ENCODE measurements around the gene LOX.
"Not testable (repeated sequence)": the region's sequence is repeated elsewhere in the genome, so short reads cannot be mapped to it uniquely, and the experiment has no call there.

LOX gene

GRCh38 chr5:122097391-122097790, 19.3 kb upstream of the LOX start:
- DNase-seq (ENCODE audit: low read depth) = no peak

DNA sequence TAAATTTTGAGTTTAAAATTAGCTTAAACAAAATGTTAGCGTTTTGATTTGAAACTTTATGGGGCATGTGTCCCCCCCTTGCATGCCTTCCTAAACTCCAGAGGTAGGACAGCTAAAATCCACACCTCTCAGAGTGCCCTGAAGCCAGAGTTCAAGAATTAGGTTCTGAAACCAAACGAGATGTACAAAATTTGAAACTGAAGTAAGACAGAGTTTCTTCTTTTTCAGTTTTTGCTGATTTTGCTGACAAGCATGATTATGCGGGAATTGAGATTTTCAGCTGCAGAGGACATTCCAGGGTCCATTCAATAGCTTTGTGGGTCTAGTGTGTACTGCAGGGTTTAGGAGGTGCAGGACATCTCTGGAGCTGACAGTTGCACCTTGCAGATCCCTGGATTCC, 17.1 kb upstream of the LOX start:
- no peak for DNase-seq (ENCODE audit: low read depth)

- not testable (repeated sequence) for DNase-seq (ENCODE audit: low read depth)
Measured at GRCh38 chr5:122094251-122094650, 16.2 kb upstream of the LOX start.

- DNase-seq (ENCODE audit: low read depth) = no peak
Measured at GRCh38 chr5:122093415-122094180, 15.5 kb upstream of the LOX start.

DNA sequence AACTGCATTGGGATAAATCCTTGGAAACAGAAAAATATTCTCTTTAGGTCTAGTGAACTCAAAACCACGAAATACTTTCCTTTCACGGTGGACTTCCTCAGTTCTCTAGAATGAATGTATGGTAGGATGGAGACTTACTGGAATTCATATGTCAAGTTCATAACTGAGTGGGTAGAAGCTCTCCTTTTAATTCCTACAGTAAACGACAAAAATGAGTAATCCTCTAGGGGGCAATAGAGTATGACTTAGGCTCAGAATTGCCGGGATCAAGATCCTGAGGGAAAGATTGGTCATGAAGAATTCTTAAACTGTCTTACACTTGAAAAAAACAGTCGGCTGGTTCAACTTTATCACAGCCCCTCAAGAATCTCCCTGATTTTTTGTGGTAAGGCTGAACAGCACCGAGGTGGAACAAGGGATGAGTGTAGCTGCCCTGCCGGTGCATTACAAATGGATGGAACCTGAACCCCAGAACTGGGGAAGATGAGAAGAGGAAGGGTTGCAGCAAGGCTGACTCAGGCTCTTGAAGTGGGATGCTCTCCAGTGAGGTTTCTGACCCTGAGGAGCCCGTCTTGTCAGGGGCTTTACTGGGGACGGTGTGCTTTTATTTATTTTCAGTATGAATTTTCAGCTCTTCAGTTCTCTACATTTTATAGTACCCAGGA, 14.0 kb upstream of the LOX start:
- no peak for DNase-seq (ENCODE audit: low read depth)

DNA sequence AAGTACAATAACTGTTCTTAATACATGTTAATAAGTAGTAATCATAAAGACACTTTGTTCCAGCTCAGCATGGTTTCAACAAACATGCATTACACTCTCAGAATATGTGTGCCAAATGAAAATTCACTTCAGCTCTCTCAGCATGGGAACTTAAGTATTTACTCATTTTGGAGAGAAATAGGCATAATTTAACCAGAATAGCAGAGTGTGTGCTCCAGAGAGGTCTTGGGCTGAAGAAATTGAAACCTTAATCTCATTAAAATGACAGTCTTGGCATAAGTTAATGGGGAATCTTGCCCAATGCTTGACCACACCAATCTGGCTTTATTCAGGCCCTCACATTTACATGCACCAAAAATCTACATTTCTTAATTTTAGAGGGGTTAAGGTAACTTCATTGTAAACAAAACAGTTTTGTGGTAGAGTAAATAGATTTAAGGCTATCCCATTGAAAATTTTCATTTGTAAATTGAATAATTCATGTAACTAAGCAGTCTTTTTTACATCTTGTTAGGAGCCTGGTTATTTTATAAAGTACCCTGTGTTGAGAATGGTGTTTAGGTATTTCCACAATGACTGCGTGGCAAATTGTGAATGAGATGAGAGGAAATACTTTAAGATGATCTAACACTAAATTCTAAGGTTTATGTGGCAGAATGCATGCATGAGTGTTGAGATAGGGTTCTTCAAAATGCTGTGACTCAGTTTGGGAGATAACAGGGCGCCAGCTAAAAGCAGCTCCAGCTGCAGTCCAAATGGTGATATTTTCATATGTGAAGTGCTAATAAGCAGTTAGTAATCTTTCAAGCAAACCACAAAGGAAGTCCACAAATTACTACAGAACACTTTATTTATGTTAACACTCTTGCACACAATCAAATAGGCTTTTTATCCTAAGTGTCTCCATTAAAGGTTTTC, 11.3 kb upstream of the LOX start:
- DNase-seq (ENCODE audit: low read depth) = no peak

DNA sequence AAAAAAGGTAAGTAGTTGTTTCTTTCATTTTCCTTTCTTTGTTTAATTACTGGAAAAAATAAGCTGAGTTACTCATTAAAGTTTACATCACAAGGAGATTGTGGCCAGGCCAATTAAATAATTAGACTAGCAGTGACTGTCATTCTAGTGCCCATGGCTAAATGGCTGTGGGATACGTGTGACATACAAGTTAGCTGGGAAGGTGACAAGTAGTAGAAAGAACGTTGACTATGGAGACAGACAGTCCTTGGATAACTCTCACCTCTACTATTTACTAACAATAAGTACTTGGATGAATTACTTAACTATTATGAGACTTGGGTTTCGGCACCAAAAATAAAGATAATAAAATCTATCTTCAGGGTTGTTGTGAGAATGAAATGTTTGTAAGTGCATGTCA, 7.0 kb upstream of the LOX start:
- no peak for DNase-seq (ENCODE audit: low read depth)

DNA sequence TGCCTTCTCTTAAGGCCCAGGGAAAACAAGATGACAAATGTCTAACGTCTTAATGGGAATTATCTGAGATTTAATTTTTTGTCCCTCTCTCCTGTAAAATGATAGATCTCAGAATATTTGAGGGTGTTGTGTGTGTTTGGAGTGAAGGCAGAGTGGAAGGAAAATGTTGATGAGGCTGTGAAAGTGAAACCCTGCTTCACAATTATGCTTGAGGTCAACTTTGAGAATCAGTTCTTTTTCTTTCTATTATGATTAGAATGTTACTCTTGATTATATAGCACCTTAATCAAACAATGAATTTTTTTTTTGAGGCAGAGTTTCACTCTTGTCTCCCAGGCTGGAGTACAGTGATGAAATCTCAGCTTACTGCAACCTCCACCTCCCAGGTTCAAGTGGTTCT, 5.5 kb upstream of the LOX start:
- no peak for DNase-seq (ENCODE audit: low read depth)

DNA sequence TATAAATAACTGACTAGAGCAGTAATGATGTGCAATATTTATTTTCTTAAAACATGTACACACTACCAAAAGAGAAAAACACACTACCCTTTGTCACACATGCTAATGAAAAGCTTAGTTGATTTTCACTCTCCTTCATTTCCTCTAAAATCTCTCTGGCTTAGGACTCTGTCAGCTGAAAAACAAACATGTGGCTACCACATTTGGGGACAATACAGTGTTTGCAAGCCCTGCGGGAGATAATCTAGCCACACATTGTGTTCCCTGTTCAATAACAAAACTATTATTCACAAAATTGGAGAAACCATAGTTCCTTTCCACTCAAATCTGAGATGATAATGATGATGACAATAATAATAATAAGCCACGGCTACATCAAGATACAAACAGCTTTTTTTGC, 3.5 kb upstream of the LOX start:
- no peak for DNase-seq (ENCODE audit: low read depth)

DNA sequence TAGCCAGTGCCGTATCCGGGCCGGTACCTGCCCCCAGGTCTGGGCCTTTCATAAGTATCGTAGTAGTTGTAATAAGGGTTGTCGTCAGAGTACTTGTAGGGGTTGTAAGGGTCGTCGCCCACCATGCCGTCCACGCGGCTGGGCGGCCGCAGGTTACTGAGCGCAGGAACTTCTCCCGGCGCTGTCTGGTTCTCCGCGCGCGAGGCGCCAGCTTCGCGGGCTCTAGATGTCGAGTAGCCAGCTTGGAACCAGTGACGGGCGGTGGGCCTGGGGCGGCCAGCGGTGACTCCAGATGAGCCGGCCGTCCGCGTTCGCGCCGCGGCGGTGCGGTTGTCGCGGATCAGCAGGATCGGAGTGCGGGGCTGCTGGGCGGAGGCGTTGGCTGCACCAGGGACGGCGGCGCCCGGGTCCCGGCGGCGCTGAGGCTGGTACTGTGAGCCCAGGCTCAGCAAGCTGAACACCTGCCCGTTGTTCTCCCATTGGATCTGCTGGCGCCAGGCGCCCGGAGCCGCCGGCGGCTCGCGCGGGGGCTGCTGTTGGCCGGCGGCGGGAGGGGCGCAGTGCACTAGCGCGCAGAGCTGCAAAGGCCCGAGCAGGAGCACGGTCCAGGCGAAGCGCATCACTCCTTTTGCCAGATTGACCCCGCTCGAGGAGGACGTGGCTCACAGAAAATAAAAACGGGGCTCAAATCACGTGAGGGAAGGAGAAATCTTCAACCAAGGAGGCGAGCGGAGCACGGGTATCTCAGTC, 518 bp downstream of the LOX start:
- no peak for DNase-seq (ENCODE audit: low read depth)

GRCh38 chr5:122076669-122077365, 1.2 kb downstream of the LOX start:
- DNase-seq (ENCODE audit: low read depth) = no peak

DNA sequence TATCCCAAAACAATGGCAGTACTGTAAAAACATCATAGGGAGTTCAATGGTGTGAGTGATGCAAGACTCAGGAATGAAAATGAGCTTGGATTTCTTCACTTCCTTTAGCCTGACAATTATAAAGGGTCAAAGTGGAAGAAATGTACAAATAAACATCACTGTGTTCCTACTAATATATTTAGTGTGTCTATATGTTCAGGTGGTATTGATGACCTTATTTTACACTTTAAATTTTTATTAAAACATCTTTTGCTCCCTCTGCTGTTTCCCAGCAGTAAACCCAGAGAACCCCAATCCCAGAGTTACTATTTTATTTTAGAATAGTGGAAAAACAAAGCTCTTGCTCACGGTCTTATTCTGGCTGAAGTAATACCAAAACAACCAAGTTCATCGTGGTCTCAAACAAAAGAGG, 2.0 kb downstream of the LOX start:
- no peak for DNase-seq (ENCODE audit: low read depth)

DNA sequence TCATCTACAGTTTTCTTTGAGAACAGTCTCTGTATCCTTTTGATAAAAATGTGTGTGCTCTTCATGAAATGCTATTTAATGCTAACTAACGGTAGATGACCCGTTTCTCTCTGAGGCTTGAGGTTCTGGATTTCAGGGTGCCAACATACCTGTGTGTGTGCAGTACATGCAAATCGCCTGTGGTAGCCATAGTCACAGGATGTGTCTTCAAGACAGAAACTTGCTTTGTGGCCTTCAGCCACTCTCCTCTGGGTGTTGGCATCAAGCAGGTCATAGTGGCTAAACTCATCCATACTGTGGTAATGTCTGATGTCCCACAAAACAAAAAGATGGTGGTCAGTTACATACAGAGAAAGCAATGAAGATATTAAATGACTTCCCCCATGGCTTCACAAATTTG, 4.2 kb downstream of the LOX start:
- DNase-seq (ENCODE audit: low read depth) = no peak

DNA sequence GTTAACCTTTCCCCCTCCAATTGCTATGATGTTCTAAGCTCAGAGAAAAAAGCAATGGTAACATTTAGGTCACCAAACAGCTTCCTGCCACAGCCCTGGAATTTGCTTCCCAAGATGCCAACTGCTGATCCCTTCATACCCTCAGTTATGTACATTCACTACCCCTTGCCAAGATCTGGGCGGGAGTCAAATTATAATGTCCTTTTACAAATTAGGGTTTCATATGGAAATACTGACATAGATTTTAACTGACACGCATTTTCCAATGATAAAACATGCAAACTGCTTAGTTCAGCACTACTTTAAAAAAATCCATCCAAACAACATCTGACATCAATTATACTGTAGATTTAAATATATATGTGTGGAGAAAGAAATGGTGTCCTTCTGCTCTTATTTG, 5.0 kb downstream of the LOX start:
- DNase-seq (ENCODE audit: low read depth) = no peak

GRCh38 chr5:122067390-122067789, 10.7 kb downstream of the LOX start:
- no peak for DNase-seq (ENCODE audit: low read depth)

DNA sequence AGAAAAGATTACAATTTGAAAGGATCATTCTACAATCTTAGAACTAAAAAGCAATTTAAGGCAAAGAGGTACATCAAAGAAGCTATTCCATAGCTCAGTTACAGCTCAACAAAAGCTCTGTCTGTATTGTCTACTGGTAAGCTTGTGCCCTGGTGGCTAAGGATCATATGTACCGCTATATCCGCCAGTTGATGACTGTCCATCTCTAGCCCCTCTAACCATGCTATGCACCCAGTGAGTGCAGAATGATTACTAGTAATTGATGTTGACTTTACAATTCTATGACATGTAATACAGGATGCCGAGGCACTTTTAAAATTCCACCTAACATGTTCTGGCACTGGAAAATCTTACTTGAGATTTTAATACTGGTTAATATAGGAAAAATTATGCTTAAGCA, 13.1 kb downstream of the LOX start:
- DNase-seq (ENCODE audit: low read depth) = no peak

DNA sequence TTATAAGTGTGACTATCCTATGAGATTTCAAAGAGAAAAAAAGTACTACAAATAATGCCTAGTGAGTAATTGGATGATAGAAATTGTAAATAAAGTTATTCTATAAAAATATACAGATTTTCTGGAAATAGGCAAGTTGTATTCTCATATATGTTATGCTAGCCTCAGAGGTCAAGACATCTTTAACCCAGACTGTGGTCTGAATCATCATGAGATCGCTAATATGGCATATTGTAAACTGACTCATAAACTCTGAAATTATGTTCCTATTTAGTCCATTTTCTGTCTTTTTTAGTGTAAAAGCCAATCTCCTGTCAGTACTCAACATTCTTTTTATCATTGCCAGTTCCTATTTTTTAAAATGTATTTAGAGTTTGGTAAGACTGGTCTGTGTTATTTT, 14.2 kb downstream of the LOX start:
- DNase-seq (ENCODE audit: low read depth) = no peak

GRCh38 chr5:122062205-122062604, 15.9 kb downstream of the LOX start:
- DNase-seq (ENCODE audit: low read depth) = no peak

GRCh38 chr5:122056913-122057312, 21.1 kb downstream of the LOX start:
- DNase-seq (ENCODE audit: low read depth) = no peak

DNA sequence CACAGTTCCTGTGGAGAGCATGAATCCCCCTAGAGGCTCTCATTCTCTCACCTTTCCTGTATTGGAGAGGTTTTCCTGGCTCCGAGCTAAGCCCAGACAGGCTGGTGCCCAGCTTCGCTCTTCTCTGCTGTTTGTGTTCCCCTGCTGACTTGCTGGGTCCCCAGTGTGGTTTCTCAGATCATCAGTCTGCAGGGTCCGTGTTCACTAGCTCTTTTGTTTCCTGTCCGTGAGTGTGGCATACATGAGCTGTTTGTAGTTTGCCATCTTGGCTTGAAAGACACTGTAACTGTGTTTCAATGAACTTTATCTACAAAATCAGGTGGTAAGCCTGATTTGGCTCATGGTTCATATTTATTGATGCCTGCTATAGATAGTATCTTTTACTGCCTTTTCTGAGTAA, 23.8 kb downstream of the LOX start:
- no peak for DNase-seq (ENCODE audit: low read depth)

Measured in stimulated activated CD8-positive, alpha-beta memory T cell treated with anti-CD3 and anti-CD28 coated beads, Interleukin-12 subunit alpha, Interleukin-12 subunit beta, amount 100 ng/mL, for 4 hours (primary cell).